SK-N-SH (cell line): ENCODE results near the gene MAP4K4. TPM values are rescaled to one million over a fixed set of nuclear protein-coding genes. Genes with fewer than 3 reads are reported as not detected.

Experiments used
- CTCF ChIA-PET: fragments of 300-600, 350-600 bp; formaldehyde crosslinking; extraction: SDS; loops from one replicate; lab custom pipeline; 2021; lab: Yijun Ruan, JAX
- POLR2A ChIA-PET: fragments of 350-600 bp; sonication (Branson Sonifier 250); formaldehyde crosslinking; extraction: SDS; loops from one replicate; lab custom pipeline; 2020; ENCODE audit warnings: antibody characterized with exemption, inconsistent platforms; lab: Yijun Ruan, JAX
- DNase-seq: peaks from one replicate; pipeline ENCODE4 v3.0.0; 2012
- H2AFZ ChIP-seq: fragments of 200-600 bp; sonication (generic); 2 replicates; pipeline ENCODE4 v1.8.1; 2016; ENCODE audit warnings: antibody characterized with exemption, mild to moderate bottlenecking, low read depth
- H3F3A ChIP-seq: fragments of 200-600 bp; sonication (generic); replicated peaks from 2 replicates; pipeline ENCODE3; 2016; ENCODE audit warnings: antibody characterized with exemption, mild to moderate bottlenecking; ENCODE audit not compliant: insufficient read depth
- H3K27ac ChIP-seq, 2 experiments: fragments of 200-500 bp in 1 of 2; fragments of 200-600 bp in 1 of 2; sonication (Bioruptor generic) in 1 of 2; sonication (generic), shearing (Covaris generic) in 1 of 2; 2 replicates each; pipeline versions ENCODE4 v1.5.1 to v1.6.1; 2014 to 2016; ENCODE audit warnings: low read depth in 2 of 2, inconsistent platforms in 1 of 2, low read length in 1 of 2, mild to moderate bottlenecking in 1 of 2, mixed read lengths in 1 of 2
- H3K27me3 ChIP-seq: fragments of 200-600 bp; sonication (generic), shearing (Covaris generic); 2 replicates; pipeline ENCODE4 v1.6.1; 2016; ENCODE audit warnings: mixed run types; ENCODE audit not compliant: insufficient read depth
- H3K36me3 ChIP-seq, 2 experiments: fragments of 200-500 bp in 1 of 2; fragments of 200-600 bp in 1 of 2; sonication (Bioruptor generic) in 1 of 2; sonication (generic) in 1 of 2; replicated peaks in 1 of 2; 2 replicates each; pipeline versions ENCODE3 to v1.5.1; 2014 to 2016; ENCODE audit warnings: low read length in 1 of 2, mild to moderate bottlenecking in 1 of 2; ENCODE audit not compliant: insufficient read depth in 2 of 2, control insufficient read depth in 1 of 2
- H3K4me1 ChIP-seq, 2 experiments: fragments of 200-500 bp in 1 of 2; fragments of 200-600 bp in 1 of 2; sonication (Bioruptor generic) in 1 of 2; sonication (generic), shearing (Covaris generic) in 1 of 2; 2 replicates each; pipeline versions ENCODE4 v1.5.1 to v1.6.1; 2014 to 2016; ENCODE audit warnings: low read depth in 1 of 2, low read length in 1 of 2, mixed run types in 1 of 2; ENCODE audit not compliant: insufficient read depth in 2 of 2, control insufficient read depth in 1 of 2
- H3K4me2 ChIP-seq: fragments of 200-600 bp; sonication (generic), shearing (Covaris generic); 2 replicates; pipeline ENCODE4 v1.6.1; 2017; ENCODE audit warnings: mixed run types
- H3K4me3 ChIP-seq, 2 experiments: fragments of 200-500 bp in 1 of 2; fragments of 200-600 bp in 1 of 2; sonication (Bioruptor generic) in 1 of 2; sonication (generic), shearing (Covaris generic) in 1 of 2; 2 replicates each; pipeline versions ENCODE4 v1.5.1 to v1.8.1; 2014 to 2016; ENCODE audit warnings: low read depth in 2 of 2, inconsistent platforms in 1 of 2, low read length in 1 of 2, mild to moderate bottlenecking in 1 of 2, mixed read lengths in 1 of 2, moderate library complexity in 1 of 2
- H3K79me2 ChIP-seq: fragments of 200-600 bp; sonication (generic); 2 replicates; pipeline ENCODE4 v1.8.1; 2017; ENCODE audit warnings: mild to moderate bottlenecking; ENCODE audit not compliant: insufficient read depth
- H3K9ac ChIP-seq: fragments of 200-600 bp; sonication (generic); 2 replicates; pipeline ENCODE4 v1.6.1; 2017; ENCODE audit warnings: mixed run types
- H3K9me2 ChIP-seq: fragments of 200-600 bp; sonication (generic); 2 replicates; pipeline ENCODE4 v1.6.1; 2017; ENCODE audit warnings: mixed run types
- H3K9me3 ChIP-seq: fragments of 200-600 bp; sonication (generic); 2 replicates; pipeline ENCODE4 v1.6.1; 2017; ENCODE audit warnings: mixed run types, mild to moderate bottlenecking, moderate library complexity
- H4K20me1 ChIP-seq: fragments of 200-600 bp; sonication (generic); 2 replicates; pipeline ENCODE4 v1.6.1; 2017; ENCODE audit warnings: mild to moderate bottlenecking, mixed run types; ENCODE audit not compliant: insufficient read depth
- EP300 ChIP-seq, 2 experiments: IDR thresholded peaks; 2 replicates each; pipeline versions ENCODE4 v1.4.0 to v1.6.1; 2012; ENCODE audit warnings: borderline replicate concordance in 1 of 2, low read depth in 1 of 2, low read length in 1 of 2
- FOSL2 ChIP-seq: IDR thresholded peaks from 2 replicates; pipeline ENCODE4 v1.4.0; 2012; ENCODE audit warnings: low read depth, mild to moderate bottlenecking, moderate library complexity, borderline replicate concordance
- FOXM1 ChIP-seq: IDR thresholded peaks from 2 replicates; pipeline ENCODE4 v1.4.0; 2012; ENCODE audit warnings: low read depth, mild to moderate bottlenecking
- JUND ChIP-seq: IDR thresholded peaks from 2 replicates; pipeline ENCODE4 v1.4.0; 2012
- TEAD4 ChIP-seq: IDR thresholded peaks from 2 replicates; pipeline ENCODE4 v1.4.0; 2012; ENCODE audit warnings: mild to moderate bottlenecking, borderline replicate concordance; ENCODE audit not compliant: insufficient read depth
- WGBS: methylation state at CpG from one replicate; pipeline ENCODE4 v1.1.6; 2017; ENCODE audit warnings: low lambda C conversion rate; 5-methylcytosine and 5-hydroxymethylcytosine counted together
- polyA plus RNA-seq, 3 experiments: library from polyadenylated mRNA; depleted of rRNA; stranded (reverse); fragments of >200 nt; gene quantifications; 2 replicates each; pipeline ENCODE4 v1.2.3, GENCODE V29; 2012
- TF ChIP-seq, protein P1 (sequence below): IDR thresholded peaks from 2 replicates; pipeline ENCODE4; 2012
- TF ChIP-seq, protein P2 (sequence below): fragments of 150-350 bp; IDR thresholded peaks from 2 replicates; pipeline ENCODE4 v1.6.1; 2017; ENCODE audit warnings: antibody characterized with exemption, low read length, low read depth, borderline replicate concordance
- TF ChIP-seq, protein P3 (sequence below): fragments of 150-350 bp; IDR thresholded peaks from 2 replicates; pipeline ENCODE4 v1.6.1; 2016; ENCODE audit warnings: mild to moderate bottlenecking, low read depth, low read length

Gene MAP4K4
- polyA plus RNA-seq, 1 of the 3 experiments (the other 2 are of a cell fraction), result 72.9 TPM

DNA sequence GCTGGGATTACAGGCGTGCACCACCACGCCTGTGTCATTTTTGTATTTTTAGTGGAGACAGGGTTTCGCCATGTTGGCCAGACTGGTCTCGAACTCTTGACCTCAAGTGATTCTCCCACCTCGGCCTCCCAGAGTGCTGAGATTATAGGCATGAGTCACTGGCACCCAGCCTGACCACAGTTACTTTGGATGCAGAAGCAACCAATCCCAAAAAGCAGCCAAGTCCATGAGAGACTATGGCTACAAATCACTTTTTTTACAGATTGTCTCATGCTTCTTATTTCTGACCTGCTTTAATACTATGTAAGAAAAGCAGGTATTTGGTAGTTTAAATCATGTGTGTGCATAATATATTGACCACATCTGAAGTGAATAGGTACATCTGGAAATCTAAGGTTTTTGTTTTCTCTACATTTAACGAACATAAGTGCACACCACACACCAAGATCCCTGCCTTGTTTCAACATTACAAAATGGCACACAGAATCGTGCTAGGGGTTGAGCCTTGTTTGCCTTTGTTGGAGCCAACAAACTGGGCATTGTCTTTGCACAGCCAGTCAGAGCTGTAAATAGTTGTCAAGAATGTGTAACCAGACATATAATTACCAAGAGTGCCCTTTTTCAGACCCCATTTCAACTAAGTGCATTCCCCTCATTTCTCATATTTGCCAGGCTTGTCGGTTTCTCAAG lies 18.3 kb upstream of the MAP4K4 start (continued):
- TF ChIP-seq, protein P1, sequence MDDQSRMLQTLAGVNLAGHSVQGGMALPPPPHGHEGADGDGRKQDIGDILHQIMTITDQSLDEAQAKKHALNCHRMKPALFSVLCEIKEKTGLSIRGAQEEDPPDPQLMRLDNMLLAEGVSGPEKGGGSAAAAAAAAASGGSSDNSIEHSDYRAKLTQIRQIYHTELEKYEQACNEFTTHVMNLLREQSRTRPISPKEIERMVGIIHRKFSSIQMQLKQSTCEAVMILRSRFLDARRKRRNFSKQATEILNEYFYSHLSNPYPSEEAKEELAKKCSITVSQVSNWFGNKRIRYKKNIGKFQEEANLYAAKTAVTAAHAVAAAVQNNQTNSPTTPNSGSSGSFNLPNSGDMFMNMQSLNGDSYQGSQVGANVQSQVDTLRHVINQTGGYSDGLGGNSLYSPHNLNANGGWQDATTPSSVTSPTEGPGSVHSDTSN, result no peak

DNA sequence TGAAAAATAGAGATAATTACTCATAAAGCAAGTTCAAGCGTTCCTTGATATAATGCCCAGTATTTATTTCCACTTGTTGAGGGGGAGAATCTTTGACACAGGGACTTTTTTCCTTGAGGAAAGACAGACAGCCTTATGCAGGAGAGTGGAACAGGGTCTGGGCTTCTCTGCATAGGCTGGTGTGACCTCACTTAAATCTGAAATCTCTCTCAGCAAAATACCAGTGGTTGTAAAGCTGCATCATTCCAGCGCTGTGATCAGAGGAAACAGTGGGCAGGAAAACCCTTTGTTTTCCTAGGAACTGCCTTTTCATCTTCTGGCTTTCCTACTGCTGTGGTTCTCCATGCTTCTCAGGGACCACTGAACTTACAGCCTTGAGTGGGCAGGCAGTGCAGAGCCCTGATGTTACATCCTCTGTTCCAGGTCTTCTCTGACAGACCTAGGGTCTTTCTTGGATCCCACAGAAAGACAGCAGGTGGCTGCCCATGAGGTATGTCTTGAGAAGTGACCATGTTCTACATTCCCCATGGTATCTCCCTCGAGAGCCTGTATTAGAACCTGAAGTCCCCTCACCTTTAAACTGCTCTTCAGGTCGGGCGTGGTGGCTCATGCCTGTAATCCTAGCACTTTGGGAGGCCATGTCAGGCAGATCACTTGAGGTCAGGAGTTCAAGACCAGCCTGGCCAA lies 17.6 kb upstream of the MAP4K4 start:
- H3K4me2 ChIP-seq, result no peak overlapping the region
- WGBS, result 75% methylated on average over 4 of the region's 5 CpGs
- H3K79me2 ChIP-seq, result no peaks in the 10 kb centered on the region
- no peaks in the 10 kb centered on the region for H3K4me1 ChIP-seq
- no peaks in the 10 kb centered on the region for H3K9me2 ChIP-seq
- H4K20me1 ChIP-seq, result no peaks in the 10 kb centered on the region
- CTCF ChIA-PET, result no interaction called here
- H3K9me3 ChIP-seq, result no peaks in the 10 kb centered on the region
- H3K9ac ChIP-seq, result no peak overlapping the region
- TF ChIP-seq, protein P1, result no peak
- TF ChIP-seq EP300 (IDR thresholded peaks at IDR 0.05; ENCODE audit: borderline replicate concordance in 1 of 2, low read depth in 1 of 2, low read length in 1 of 2) (no peak), TEAD4 (no peak), FOSL2 (no peak), FOXM1 (no peak), JUND (no peak)
- TF ChIP-seq, protein P2, sequence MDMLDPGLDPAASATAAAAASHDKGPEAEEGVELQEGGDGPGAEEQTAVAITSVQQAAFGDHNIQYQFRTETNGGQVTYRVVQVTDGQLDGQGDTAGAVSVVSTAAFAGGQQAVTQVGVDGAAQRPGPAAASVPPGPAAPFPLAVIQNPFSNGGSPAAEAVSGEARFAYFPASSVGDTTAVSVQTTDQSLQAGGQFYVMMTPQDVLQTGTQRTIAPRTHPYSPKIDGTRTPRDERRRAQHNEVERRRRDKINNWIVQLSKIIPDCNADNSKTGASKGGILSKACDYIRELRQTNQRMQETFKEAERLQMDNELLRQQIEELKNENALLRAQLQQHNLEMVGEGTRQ, result no peak
- TF ChIP-seq, protein P3, sequence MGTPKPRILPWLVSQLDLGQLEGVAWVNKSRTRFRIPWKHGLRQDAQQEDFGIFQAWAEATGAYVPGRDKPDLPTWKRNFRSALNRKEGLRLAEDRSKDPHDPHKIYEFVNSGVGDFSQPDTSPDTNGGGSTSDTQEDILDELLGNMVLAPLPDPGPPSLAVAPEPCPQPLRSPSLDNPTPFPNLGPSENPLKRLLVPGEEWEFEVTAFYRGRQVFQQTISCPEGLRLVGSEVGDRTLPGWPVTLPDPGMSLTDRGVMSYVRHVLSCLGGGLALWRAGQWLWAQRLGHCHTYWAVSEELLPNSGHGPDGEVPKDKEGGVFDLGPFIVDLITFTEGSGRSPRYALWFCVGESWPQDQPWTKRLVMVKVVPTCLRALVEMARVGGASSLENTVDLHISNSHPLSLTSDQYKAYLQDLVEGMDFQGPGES, result no peak
- POLR2A ChIA-PET, result no interaction called here
- no peaks in the 10 kb centered on the region for H3K36me3 ChIP-seq
- H3K27ac ChIP-seq, result no peak overlapping the region
- H2AFZ ChIP-seq, result no peak overlapping the region
- no peak for DNase-seq
- no peak overlapping the region for H3K4me3 ChIP-seq
- H3F3A ChIP-seq, result no peaks in the 10 kb centered on the region
- H3K27me3 ChIP-seq, result no peaks in the 10 kb centered on the region
